WTC11 (cell line): ENCODE data around the gene KRTAP3-2. TPM values are rescaled to one million over a fixed set of nuclear protein-coding genes. Genes with fewer than 3 reads are reported as not detected.

Experiments
- ATAC-seq: fragments of 200-7000 bp; cut with Tn5 transposase; 2 replicates; pipeline ENCODE4 v1.10.0; 2021; ENCODE audit warnings: mild to moderate bottlenecking, moderate library complexity
- CTCF ChIA-PET: fragments of 300-600 bp; sonication (Branson Sonifier 250); formaldehyde crosslinking; loops from one replicate; lab custom pipeline; 2021; ENCODE audit warnings: antibody characterized with exemption; lab: Charles Lee
- POLR2A ChIA-PET: fragments of 350-600 bp; sonication (Branson Sonifier 250); formaldehyde crosslinking; loops from one replicate; lab custom pipeline; 2021; ENCODE audit warnings: antibody characterized with exemption; lab: Charles Lee
- DNase-seq: peaks from one replicate; pipeline ENCODE4 v3.0.0; 2021; ENCODE audit warnings: low spot score
- H3K27ac Mint-ChIP-seq: 2 replicates; pipeline ENCODE4 v1.8.0; 2021; ENCODE audit warnings: mixed read lengths
- H3K27me3 Mint-ChIP-seq: 2 replicates; pipeline ENCODE4 v1.8.0; 2021; ENCODE audit warnings: low read depth, mild to moderate bottlenecking, moderate library complexity, mixed read lengths
- H3K36me3 Mint-ChIP-seq: 2 replicates; pipeline ENCODE4 v1.8.0; 2021; ENCODE audit warnings: mixed read lengths
- H3K4me1 Mint-ChIP-seq: 2 replicates; pipeline ENCODE4 v1.8.0; 2022; ENCODE audit warnings: mixed read lengths
- H3K4me3 Mint-ChIP-seq: 2 replicates; pipeline ENCODE4 v1.8.0; 2021; ENCODE audit warnings: mild to moderate bottlenecking, moderate library complexity, mixed read lengths
- H3K9me3 Mint-ChIP-seq: 2 replicates; pipeline ENCODE4 v1.8.0; 2021; ENCODE audit warnings: mixed read lengths
- ATF1 ChIP-seq: sonication (generic); formaldehyde crosslinking; IDR thresholded peaks from 2 replicates; pipeline ENCODE4 v1.8.1; 2023; ENCODE audit warnings: mild to moderate bottlenecking, moderate library complexity, missing genetic modification reagents
- CREM ChIP-seq: sonication (generic); formaldehyde crosslinking; IDR thresholded peaks from 2 replicates; pipeline ENCODE4 v1.8.1; 2022; ENCODE audit warnings: mild to moderate bottlenecking, missing genetic modification reagents, moderate library complexity
- E2F5 ChIP-seq: sonication (generic); formaldehyde crosslinking; IDR thresholded peaks from 2 replicates; pipeline ENCODE4 v1.8.1; 2022; ENCODE audit warnings: mild to moderate bottlenecking, moderate library complexity, missing genetic modification reagents
- EMX1 ChIP-seq: fragments of 250-450 bp; sonication (Bioruptor Pico); IDR thresholded peaks from 2 replicates; pipeline ENCODE4 v1.8.0; 2021; ENCODE audit warnings: mild to moderate bottlenecking
- MXD4 ChIP-seq: fragments of 250-450 bp; sonication (Bioruptor Pico); IDR thresholded peaks from 2 replicates; pipeline ENCODE4 v1.8.0; 2021; ENCODE audit warnings: mild to moderate bottlenecking, moderate library complexity, borderline replicate concordance
- NFATC4 ChIP-seq: fragments of 250-450 bp; sonication (Bioruptor Pico); IDR thresholded peaks from 2 replicates; pipeline ENCODE4 v1.9.0; 2021; ENCODE audit warnings: mild to moderate bottlenecking
- NFE2L1 ChIP-seq: sonication (generic); formaldehyde crosslinking; IDR thresholded peaks from 2 replicates; pipeline ENCODE4 v1.8.1; 2023; ENCODE audit warnings: missing genetic modification reagents
- PRRX2 ChIP-seq: fragments of 250-450 bp; sonication (Bioruptor Pico); IDR thresholded peaks from 2 replicates; pipeline ENCODE4 v1.8.0; 2021; ENCODE audit warnings: mild to moderate bottlenecking
- RORB ChIP-seq: fragments of 250-450 bp; sonication (Bioruptor Pico); IDR thresholded peaks from 2 replicates; pipeline ENCODE4 v1.9.0; 2021; ENCODE audit warnings: mild to moderate bottlenecking
- TCF7 ChIP-seq: sonication (generic); formaldehyde crosslinking; IDR thresholded peaks from 2 replicates; pipeline ENCODE4 v1.8.0; 2022; ENCODE audit warnings: mild to moderate bottlenecking, low read depth, missing genetic modification reagents, moderate library complexity
- TEAD1 ChIP-seq: sonication (generic); formaldehyde crosslinking; IDR thresholded peaks from 2 replicates; pipeline ENCODE4 v1.8.0; 2022; ENCODE audit warnings: mild to moderate bottlenecking, missing genetic modification reagents
- ZNF121 ChIP-seq: sonication (generic); formaldehyde crosslinking; IDR thresholded peaks from 2 replicates; pipeline ENCODE4 v1.8.0; 2023; ENCODE audit warnings: missing genetic modification reagents
- ZNF232 ChIP-seq: sonication (generic); formaldehyde crosslinking; IDR thresholded peaks from 2 replicates; pipeline ENCODE4 v1.8.0; 2022; ENCODE audit warnings: mild to moderate bottlenecking, missing genetic modification reagents
- ZNF281 ChIP-seq: sonication (generic); formaldehyde crosslinking; IDR thresholded peaks from 2 replicates; pipeline ENCODE4 v1.8.0; 2023; ENCODE audit warnings: mild to moderate bottlenecking, missing genetic modification reagents
- ZNF416 ChIP-seq: fragments of 250-450 bp; sonication (Bioruptor Pico); IDR thresholded peaks from 2 replicates; pipeline ENCODE4 v1.9.0; 2021; ENCODE audit warnings: mild to moderate bottlenecking, inconsistent platforms
- ZNF512 ChIP-seq: sonication (generic); formaldehyde crosslinking; IDR thresholded peaks from 2 replicates; pipeline ENCODE4 v1.8.1; 2022; ENCODE audit warnings: missing genetic modification reagents, borderline replicate concordance
- total RNA-seq: library from RNA; stranded (reverse); gene quantifications from 3 replicates; pipeline ENCODE4 v1.2.3, GENCODE V29; 2021
- TF ChIP-seq, protein P1 (sequence below): fragments of 250-450 bp; sonication (Bioruptor Pico); IDR thresholded peaks from 2 replicates; pipeline ENCODE4 v1.9.0; 2021; ENCODE audit warnings: mild to moderate bottlenecking
- TF ChIP-seq, protein P2 (sequence below): sonication (generic); formaldehyde crosslinking; conservative IDR thresholded peaks from 2 replicates; pipeline ENCODE4 v1.8.1; 2022; ENCODE audit warnings: mild to moderate bottlenecking, missing genetic modification reagents
- TF ChIP-seq, protein P3 (sequence below): sonication (generic); formaldehyde crosslinking; IDR thresholded peaks from 2 replicates; pipeline ENCODE4 v1.8.0; 2022; ENCODE audit warnings: mild to moderate bottlenecking, missing genetic modification reagents
- TF ChIP-seq, protein P4 (sequence below): sonication (generic); formaldehyde crosslinking; IDR thresholded peaks from 2 replicates; pipeline ENCODE4 v1.8.1; 2022; ENCODE audit warnings: low read depth, missing genetic modification reagents, borderline replicate concordance

The KRTAP3-2 gene
- total RNA-seq, 1 experiment from 2014 or later: not detected

GRCh38 chr17:40978575-40979151 lies 21.0 kb downstream of the KRTAP3-2 start (continued):
- TF ChIP-seq, protein P1, sequence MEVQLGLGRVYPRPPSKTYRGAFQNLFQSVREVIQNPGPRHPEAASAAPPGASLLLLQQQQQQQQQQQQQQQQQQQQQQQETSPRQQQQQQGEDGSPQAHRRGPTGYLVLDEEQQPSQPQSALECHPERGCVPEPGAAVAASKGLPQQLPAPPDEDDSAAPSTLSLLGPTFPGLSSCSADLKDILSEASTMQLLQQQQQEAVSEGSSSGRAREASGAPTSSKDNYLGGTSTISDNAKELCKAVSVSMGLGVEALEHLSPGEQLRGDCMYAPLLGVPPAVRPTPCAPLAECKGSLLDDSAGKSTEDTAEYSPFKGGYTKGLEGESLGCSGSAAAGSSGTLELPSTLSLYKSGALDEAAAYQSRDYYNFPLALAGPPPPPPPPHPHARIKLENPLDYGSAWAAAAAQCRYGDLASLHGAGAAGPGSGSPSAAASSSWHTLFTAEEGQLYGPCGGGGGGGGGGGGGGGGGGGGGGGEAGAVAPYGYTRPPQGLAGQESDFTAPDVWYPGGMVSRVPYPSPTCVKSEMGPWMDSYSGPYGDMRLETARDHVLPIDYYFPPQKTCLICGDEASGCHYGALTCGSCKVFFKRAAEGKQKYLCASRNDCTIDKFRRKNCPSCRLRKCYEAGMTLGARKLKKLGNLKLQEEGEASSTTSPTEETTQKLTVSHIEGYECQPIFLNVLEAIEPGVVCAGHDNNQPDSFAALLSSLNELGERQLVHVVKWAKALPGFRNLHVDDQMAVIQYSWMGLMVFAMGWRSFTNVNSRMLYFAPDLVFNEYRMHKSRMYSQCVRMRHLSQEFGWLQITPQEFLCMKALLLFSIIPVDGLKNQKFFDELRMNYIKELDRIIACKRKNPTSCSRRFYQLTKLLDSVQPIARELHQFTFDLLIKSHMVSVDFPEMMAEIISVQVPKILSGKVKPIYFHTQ: no peak
- TF ChIP-seq ZNF512 (CRISPR knock-in tag): no peak
- TF ChIP-seq PRRX2: no peak
- TF ChIP-seq, protein P2, sequence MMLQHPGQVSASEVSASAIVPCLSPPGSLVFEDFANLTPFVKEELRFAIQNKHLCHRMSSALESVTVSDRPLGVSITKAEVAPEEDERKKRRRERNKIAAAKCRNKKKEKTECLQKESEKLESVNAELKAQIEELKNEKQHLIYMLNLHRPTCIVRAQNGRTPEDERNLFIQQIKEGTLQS: no peak
- TF ChIP-seq E2F5 (CRISPR knock-in tag): no peak
- no peak for TF ChIP-seq NFE2L1 (CRISPR knock-in tag)
- TF ChIP-seq ATF1 (CRISPR knock-in tag): no peak
- TF ChIP-seq CREM (CRISPR knock-in tag): no peak
- no peak for TF ChIP-seq RORB (CRISPR knock-in tag)
- no peak for TF ChIP-seq ZNF121
- no peak for TF ChIP-seq ZNF281
- TF ChIP-seq TCF7 (CRISPR knock-in tag): no peak
- TF ChIP-seq MXD4 (CRISPR knock-in tag): no peak
- TF ChIP-seq, protein P3, sequence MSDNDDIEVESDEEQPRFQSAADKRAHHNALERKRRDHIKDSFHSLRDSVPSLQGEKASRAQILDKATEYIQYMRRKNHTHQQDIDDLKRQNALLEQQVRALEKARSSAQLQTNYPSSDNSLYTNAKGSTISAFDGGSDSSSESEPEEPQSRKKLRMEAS (CRISPR knock-in tag): no peak
- no peak for TF ChIP-seq TEAD1 (CRISPR knock-in tag)

GRCh38 chr17:40975516-40975915 lies 24.2 kb downstream of the KRTAP3-2 start:
- Mint-ChIP-seq H3K4me3 (no peak overlapping the region), H3K9me3 (peaks cover 2% of the 10 kb centered on the region; the same call in 1 of the 2 replicates), H3K4me1 (peaks cover 9% of the 10 kb centered on the region), H3K27ac (no peak overlapping the region), H3K27me3 (no peaks in the 10 kb centered on the region), H3K36me3 (no peaks in the 10 kb centered on the region)
- ATAC-seq (no peak), DNase-seq (no peak)
- ChIA-PET CTCF (no interaction called here), POLR2A (no interaction called here)
- TF ChIP-seq, protein P4, sequence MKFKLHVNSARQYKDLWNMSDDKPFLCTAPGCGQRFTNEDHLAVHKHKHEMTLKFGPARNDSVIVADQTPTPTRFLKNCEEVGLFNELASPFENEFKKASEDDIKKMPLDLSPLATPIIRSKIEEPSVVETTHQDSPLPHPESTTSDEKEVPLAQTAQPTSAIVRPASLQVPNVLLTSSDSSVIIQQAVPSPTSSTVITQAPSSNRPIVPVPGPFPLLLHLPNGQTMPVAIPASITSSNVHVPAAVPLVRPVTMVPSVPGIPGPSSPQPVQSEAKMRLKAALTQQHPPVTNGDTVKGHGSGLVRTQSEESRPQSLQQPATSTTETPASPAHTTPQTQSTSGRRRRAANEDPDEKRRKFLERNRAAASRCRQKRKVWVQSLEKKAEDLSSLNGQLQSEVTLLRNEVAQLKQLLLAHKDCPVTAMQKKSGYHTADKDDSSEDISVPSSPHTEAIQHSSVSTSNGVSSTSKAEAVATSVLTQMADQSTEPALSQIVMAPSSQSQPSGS (CRISPR knock-in tag): no peak
- TF ChIP-seq ZNF232 (no peak), ZNF416 (no peak), NFATC4 (CRISPR knock-in tag) (no peak), EMX1 (CRISPR knock-in tag) (no peak)
